ENCODE data around the gene TNRC6C. TPM values are rescaled to one million over a fixed set of nuclear protein-coding genes. Genes with fewer than 3 reads are reported as not detected.
A peak's percentile ranks its signal among the peaks of the same experiment; 100 is the strongest.

Gene TNRC6C
- total and polyA plus RNA-seq, 9 of the 15 experiments (the other 6 are each of a cell fraction or from before 2014, with no cell fraction given): 0.20 to 4.9 (median 2.3) TPM

DNA sequence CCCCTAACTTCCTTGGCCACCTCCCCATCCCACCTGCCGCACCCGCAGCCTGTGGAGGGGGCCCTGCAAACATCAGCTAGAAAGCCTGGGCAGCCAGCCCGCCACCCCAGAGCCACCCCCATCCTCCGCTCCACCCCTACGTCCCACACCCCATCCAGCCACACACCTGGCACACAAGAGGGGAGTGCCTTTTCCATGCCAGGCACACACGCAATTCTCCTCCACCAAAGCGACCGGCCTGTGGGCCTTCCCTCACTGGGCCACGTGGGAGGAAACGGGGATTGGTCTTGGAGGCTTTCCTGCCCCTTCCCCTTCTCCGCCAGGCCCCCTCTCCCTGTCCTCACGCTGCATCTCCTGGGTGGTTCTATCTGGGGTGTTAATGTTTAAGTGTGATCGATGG lies 48.7 kb upstream of the TNRC6C start:
- intact Hi-C loops (cut with micrococcal nuclease): loop anchor here (10.0 kb wide), 1 partner anchor 105 kb away; no protein-coding TSS in a partner anchor

More for the DNA sequence above, 48.7 kb upstream of the TNRC6C start:
- CTCF ChIA-PET (ENCODE audit: low intra/inter-chr PET ratio): no interaction called here
- 1% methylated on average over 10 of the region's 13 CpGs for WGBS (ENCODE audit: insufficient coverage, low coverage, missing lambda C conversion rate)
- in situ Hi-C loops (cut with MboI): no loop called here
- Histone ChIP-seq H3K27me3 (ENCODE audit: control insufficient read depth in 2 of 2, insufficient read depth in 2 of 2, low read length in 2 of 2) (peaks cover 45 to 56% of the 10 kb centered on the region in 2 experiments; a peak in 4 of 5 replicates), H3K4me2 (ENCODE audit: insufficient read depth, low read length) (no peak overlapping the region), H3K27ac (ENCODE audit: extremely low read depth, low read depth, low read length) (no peak overlapping the region), H2AFZ (ENCODE audit: low read depth, low read length) (no peak overlapping the region), H4K20me1 (replicated peaks; ENCODE audit: control insufficient read depth, insufficient read depth, low read length) (no peaks in the 10 kb centered on the region), H3K9me1 (ENCODE audit: control insufficient read depth, insufficient read depth, low read length) (no peaks in the 10 kb centered on the region), H3K36me3 (ENCODE audit: control insufficient read depth, insufficient read depth, low read length) (no peaks in the 10 kb centered on the region), H3K9me3 (replicated peaks; ENCODE audit: control insufficient read depth, insufficient read depth, low read depth, low read length) (no peaks in the 10 kb centered on the region), H3K79me2 (ENCODE audit: control insufficient read depth, insufficient read depth, low read length) (no peaks in the 10 kb centered on the region), H3K9ac (ENCODE audit: insufficient read depth in 1 of 2, low read depth in 2 of 2, low read length in 2 of 2) (0 out of 4 replicates have a peak overlapping the region, but pooled peaks of 1 of the 2 experiments have one; percentile 26), H3K4me3 (no peak overlapping the region), H3K4me1 (replicated peaks in 1 of 2; ENCODE audit: control insufficient read depth in 2 of 2, insufficient read depth in 2 of 2, low read length in 2 of 2) (peaks cover 0 to 4% of the 10 kb centered on the region in 2 experiments; a peak in 2 of 5 replicates)
- ATAC-seq (no peak), FAIRE-seq (no peak), DNase-seq (ENCODE audit: extremely low read depth in 1 of 4, low spot score in 3 of 4) (no peak)
- TF ChIP-seq, protein P1, sequence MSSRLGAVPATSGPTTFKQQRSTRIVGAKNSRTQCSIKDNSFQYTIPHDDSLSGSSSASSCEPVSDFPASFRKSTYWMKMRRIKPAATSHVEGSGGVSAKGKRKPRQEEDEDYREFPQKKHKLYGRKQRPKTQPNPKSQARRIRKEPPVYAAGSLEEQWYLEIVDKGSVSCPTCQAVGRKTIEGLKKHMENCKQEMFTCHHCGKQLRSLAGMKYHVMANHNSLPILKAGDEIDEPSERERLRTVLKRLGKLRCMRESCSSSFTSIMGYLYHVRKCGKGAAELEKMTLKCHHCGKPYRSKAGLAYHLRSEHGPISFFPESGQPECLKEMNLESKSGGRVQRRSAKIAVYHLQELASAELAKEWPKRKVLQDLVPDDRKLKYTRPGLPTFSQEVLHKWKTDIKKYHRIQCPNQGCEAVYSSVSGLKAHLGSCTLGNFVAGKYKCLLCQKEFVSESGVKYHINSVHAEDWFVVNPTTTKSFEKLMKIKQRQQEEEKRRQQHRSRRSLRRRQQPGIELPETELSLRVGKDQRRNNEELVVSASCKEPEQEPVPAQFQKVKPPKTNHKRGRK (tag; IDR thresholded peaks at IDR 0.05): no peak
- TF ChIP-seq NFIX (CRISPR knock-in tag; IDR thresholded peaks at IDR 0.05; ENCODE audit: low read depth) (no peak), EZH2 (IDR thresholded peaks at IDR 0.05; ENCODE audit: borderline replicate concordance, low read depth, low read length) (no peak), POLR2AphosphoS5 (IDR thresholded peaks at IDR 0.05; ENCODE audit: control insufficient read depth, insufficient read depth, low read depth, low read length) (no peak), CHD1 (IDR thresholded peaks at IDR 0.05; ENCODE audit: low read length) (no peak), PTTG1 (tag; IDR thresholded peaks at IDR 0.05; ENCODE audit: low read depth) (no peak), ZNF239 (CRISPR knock-in tag; IDR thresholded peaks at IDR 0.05) (no peak), RB1 (IDR thresholded peaks at IDR 0.05; ENCODE audit: low read depth) (no peak), MED1 (CRISPR knock-in tag; IDR thresholded peaks at IDR 0.05; ENCODE audit: borderline replicate concordance) (no peak), TRIM28 (IDR thresholded peaks at IDR 0.05) (no peak)
- TF ChIP-seq, protein P2, sequence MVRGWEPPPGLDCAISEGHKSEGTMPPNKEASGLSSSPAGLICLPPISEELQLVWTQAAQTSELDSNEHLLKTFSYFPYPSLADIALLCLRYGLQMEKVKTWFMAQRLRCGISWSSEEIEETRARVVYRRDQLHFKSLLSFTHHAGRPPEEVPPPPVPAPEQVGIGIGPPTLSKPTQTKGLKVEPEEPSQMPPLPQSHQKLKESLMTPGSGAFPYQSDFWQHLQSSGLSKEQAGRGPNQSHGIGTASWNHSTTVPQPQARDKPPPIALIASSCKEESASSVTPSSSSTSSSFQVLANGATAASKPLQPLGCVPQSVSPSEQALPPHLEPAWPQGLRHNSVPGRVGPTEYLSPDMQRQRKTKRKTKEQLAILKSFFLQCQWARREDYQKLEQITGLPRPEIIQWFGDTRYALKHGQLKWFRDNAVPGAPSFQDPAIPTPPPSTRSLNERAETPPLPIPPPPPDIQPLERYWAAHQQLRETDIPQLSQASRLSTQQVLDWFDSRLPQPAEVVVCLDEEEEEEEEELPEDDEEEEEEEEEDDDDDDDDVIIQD (CRISPR knock-in tag; IDR thresholded peaks at IDR 0.05): no peak
- TF ChIP-seq, protein P3, sequence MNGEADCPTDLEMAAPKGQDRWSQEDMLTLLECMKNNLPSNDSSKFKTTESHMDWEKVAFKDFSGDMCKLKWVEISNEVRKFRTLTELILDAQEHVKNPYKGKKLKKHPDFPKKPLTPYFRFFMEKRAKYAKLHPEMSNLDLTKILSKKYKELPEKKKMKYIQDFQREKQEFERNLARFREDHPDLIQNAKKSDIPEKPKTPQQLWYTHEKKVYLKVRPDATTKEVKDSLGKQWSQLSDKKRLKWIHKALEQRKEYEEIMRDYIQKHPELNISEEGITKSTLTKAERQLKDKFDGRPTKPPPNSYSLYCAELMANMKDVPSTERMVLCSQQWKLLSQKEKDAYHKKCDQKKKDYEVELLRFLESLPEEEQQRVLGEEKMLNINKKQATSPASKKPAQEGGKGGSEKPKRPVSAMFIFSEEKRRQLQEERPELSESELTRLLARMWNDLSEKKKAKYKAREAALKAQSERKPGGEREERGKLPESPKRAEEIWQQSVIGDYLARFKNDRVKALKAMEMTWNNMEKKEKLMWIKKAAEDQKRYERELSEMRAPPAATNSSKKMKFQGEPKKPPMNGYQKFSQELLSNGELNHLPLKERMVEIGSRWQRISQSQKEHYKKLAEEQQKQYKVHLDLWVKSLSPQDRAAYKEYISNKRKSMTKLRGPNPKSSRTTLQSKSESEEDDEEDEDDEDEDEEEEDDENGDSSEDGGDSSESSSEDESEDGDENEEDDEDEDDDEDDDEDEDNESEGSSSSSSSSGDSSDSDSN (IDR thresholded peaks at IDR 0.05; ENCODE audit: borderline replicate concordance in 1 of 2, low read depth in 2 of 2, low read length in 2 of 2): no peak
- TF ChIP-seq, protein P4, sequence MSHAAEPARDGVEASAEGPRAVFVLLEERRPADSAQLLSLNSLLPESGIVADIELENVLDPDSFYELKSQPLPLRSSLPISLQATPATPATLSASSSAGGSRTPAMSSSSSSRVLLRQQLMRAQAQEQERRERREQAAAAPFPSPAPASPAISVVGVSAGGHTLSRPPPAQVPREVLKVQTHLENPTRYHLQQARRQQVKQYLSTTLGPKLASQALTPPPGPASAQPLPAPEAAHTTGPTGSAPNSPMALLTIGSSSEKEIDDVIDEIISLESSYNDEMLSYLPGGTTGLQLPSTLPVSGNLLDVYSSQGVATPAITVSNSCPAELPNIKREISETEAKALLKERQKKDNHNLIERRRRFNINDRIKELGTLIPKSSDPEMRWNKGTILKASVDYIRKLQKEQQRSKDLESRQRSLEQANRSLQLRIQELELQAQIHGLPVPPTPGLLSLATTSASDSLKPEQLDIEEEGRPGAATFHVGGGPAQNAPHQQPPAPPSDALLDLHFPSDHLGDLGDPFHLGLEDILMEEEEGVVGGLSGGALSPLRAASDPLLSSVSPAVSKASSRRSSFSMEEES (CRISPR knock-in tag; IDR thresholded peaks at IDR 0.05): no peak
- no TSS peak for BruUV-seq (replicated peaks)
- POLR2A ChIA-PET: no interaction called here
